Osteoblast (primary cell): Measurements from ENCODE around the gene TMEM97. TPM values are rescaled to one million over a fixed set of nuclear protein-coding genes. Genes with fewer than 3 reads are reported as not detected.

ENCODE experiments used
- DNase-seq: peaks from one replicate; pipeline ENCODE4 v3.0.0; 2011; ENCODE audit warnings: low spot score, mixed read lengths; ENCODE audit not compliant: insufficient read length; ENCODE audit errors: missing footprints
- H2AFZ ChIP-seq: 2 replicates; pipeline ENCODE4 v1.6.0; 2011; ENCODE audit warnings: mild to moderate bottlenecking, low read length
- H3K27ac ChIP-seq: 2 replicates; pipeline ENCODE4 v1.5.1; 2011; ENCODE audit warnings: mild to moderate bottlenecking, low read depth, low read length, moderate library complexity
- H3K27me3 ChIP-seq: 2 replicates; pipeline ENCODE4 v1.6.0; 2012; ENCODE audit warnings: mild to moderate bottlenecking, control low read depth, inconsistent platforms, low read length, moderate library complexity; ENCODE audit not compliant: insufficient read depth
- H3K36me3 ChIP-seq: 2 replicates; pipeline ENCODE4 v1.5.1; 2011; ENCODE audit warnings: mild to moderate bottlenecking, low read length, control low read depth, moderate library complexity; ENCODE audit not compliant: insufficient read depth
- H3K4me1 ChIP-seq: 2 replicates; pipeline ENCODE4 v1.5.1; 2011; ENCODE audit warnings: mild to moderate bottlenecking, low read length, control low read depth, moderate library complexity; ENCODE audit not compliant: insufficient read depth
- H3K4me2 ChIP-seq: 2 replicates; pipeline ENCODE4 v1.6.0; 2011; ENCODE audit warnings: mild to moderate bottlenecking, low read length; ENCODE audit not compliant: insufficient read depth
- H3K4me3 ChIP-seq: fragments of 200-600 bp; sonication (generic); 3 replicates; pipeline ENCODE4 v1.5.1; 2012; ENCODE audit warnings: mild to moderate bottlenecking, low read length, inconsistent platforms; ENCODE audit not compliant: insufficient read depth
- H3K79me2 ChIP-seq: 2 replicates; pipeline ENCODE4 v1.6.0; 2012; ENCODE audit warnings: mild to moderate bottlenecking, low read length, control low read depth, inconsistent platforms; ENCODE audit not compliant: insufficient read depth
- H3K9me3 ChIP-seq: 2 replicates; pipeline ENCODE4 v1.5.1; 2011; ENCODE audit warnings: low read depth, low read length, control low read depth
- H4K20me1 ChIP-seq: 2 replicates; pipeline ENCODE4 v1.6.0; 2012; ENCODE audit warnings: mild to moderate bottlenecking, low read length, control low read depth; ENCODE audit not compliant: insufficient read depth
- total RNA-seq: library from RNA; depleted of rRNA; stranded (reverse); fragments of >200 nt; gene quantifications from 2 replicates; pipeline ENCODE4 v1.2.3, GENCODE V29; 2012
- TF ChIP-seq, protein P1 (sequence below): IDR thresholded peaks from 2 replicates; pipeline ENCODE4 v1.5.1; 2011; ENCODE audit warnings: mild to moderate bottlenecking, low read depth, low read length, moderate library complexity; ENCODE audit errors: extremely low read depth

The TMEM97 gene
- total RNA-seq = 20.6 TPM in 2 replicates

DNA sequence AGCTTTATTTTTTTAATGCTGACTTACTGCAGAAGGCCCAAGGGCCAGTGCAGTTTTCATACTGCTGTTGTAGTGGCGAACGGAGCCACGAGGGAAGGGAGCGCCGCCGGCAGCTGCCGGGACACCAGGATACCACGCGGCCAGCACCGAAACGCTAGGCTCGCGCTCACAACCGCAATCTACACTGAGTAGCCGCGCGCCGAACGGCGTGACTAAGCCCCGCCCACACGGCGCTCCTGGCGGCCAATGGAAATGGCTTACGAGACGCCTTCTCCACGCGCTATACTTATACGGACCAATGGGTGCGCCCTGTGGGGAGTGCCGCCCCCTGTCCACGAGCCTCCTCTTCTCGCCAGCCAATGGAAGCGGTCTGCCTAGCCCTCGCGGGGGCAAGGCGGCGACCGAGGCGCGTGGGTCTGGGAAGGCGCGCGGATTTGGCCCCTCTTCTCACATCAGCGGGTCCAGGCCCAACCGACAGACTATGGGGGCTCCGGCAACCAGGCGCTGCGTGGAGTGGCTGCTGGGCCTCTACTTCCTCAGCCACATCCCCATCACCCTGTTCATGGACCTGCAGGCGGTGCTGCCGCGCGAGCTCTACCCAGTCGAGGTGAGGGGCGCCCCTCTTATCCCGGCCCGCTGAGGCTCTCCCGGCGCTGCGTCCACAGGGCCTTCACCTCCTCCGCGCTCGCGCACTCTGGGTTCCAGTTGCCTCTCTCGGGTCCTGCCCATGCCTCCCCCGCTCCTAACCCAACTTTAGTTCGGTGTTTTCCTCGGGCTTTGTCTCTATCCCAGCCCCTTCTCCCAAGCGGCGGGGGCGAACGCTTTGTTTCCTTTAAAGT, at the start of gene TMEM97:
TSS of gene TMEM97 (plus strand) at position 442 of the 839 bp plus-strand sequence. CDS start at position 482, 40 bp downstream.
- Histone ChIP-seq H3K36me3 (no peaks in the 10 kb centered on the region), H3K27me3 (no peaks in the 10 kb centered on the region), H3K4me1 (peaks cover 23% of the 10 kb centered on the region), H3K79me2 (peaks cover 16% of the 10 kb centered on the region), H3K27ac (peak within 1 kb of the TSS; percentile 41), H4K20me1 (no peaks in the 10 kb centered on the region), H3K4me2 (peak within 1 kb of the TSS; percentile 98), H3K9me3 (no peaks in the 10 kb centered on the region), H3K4me3 (peak within 1 kb of the TSS; percentile 86), H2AFZ (peak within 1 kb of the TSS; percentile 97)
- DNase-seq = peak; percentile 99
- TF ChIP-seq, protein P1, sequence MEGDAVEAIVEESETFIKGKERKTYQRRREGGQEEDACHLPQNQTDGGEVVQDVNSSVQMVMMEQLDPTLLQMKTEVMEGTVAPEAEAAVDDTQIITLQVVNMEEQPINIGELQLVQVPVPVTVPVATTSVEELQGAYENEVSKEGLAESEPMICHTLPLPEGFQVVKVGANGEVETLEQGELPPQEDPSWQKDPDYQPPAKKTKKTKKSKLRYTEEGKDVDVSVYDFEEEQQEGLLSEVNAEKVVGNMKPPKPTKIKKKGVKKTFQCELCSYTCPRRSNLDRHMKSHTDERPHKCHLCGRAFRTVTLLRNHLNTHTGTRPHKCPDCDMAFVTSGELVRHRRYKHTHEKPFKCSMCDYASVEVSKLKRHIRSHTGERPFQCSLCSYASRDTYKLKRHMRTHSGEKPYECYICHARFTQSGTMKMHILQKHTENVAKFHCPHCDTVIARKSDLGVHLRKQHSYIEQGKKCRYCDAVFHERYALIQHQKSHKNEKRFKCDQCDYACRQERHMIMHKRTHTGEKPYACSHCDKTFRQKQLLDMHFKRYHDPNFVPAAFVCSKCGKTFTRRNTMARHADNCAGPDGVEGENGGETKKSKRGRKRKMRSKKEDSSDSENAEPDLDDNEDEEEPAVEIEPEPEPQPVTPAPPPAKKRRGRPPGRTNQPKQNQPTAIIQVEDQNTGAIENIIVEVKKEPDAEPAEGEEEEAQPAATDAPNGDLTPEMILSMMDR = no peak

DNA sequence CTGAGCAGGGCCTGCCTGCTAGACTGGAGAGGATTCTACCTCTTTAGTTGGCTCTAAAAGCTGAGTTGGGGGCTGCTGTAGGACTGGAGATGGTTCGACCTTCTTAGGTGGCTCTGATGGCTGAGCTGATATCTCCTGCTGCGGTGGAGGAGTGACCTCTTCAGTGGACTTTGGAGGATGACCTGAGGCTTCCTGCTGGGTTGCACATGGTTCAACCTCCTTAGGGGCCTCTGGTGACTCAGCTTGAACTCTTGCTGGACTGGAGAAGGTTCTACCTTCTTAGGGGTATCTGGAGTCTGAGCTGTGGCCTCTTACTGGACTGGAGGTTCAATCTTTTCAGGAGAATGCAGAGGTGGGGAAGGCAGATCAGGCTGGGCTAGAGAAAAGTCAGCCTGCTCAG, 48.9 kb upstream of the TMEM97 start:
- peaks cover 12% of the 10 kb centered on the region for H3K4me1 ChIP-seq
- H3K36me3 ChIP-seq = no peaks in the 10 kb centered on the region
- H4K20me1 ChIP-seq = no peaks in the 10 kb centered on the region
- TF ChIP-seq, protein P1 = no peak
- no peak for DNase-seq
- no peaks in the 10 kb centered on the region for H3K27me3 ChIP-seq
- no peak overlapping the region for H2AFZ ChIP-seq
- no peaks in the 10 kb centered on the region for H3K79me2 ChIP-seq
- no peak overlapping the region for H3K4me2 ChIP-seq
- H3K9me3 ChIP-seq = no peaks in the 10 kb centered on the region
- H3K4me3 ChIP-seq = no peak overlapping the region
- H3K27ac ChIP-seq = no peak overlapping the region

DNA sequence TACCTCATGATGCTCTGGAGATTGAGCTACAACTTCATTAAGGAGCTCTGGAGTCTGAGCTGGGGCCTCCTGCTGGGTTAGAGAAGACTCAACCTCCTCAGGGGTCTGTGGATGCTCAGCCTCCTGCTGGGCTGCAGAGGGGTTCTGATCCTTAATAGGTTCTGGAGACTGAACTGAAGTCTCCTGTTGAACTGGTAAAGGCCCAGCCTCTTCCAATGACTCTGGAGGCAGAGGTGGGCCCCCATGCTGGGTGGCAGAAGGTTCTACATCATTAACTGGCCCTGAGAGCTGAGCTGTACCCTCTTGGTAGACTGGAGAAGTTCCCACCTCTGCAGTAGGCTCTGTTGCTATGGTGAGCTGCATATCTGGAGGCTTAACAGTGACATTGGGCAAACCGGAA, 48.1 kb upstream of the TMEM97 start:
- Histone ChIP-seq H3K4me1 (peaks cover 12% of the 10 kb centered on the region), H3K9me3 (no peaks in the 10 kb centered on the region), H2AFZ (no peak overlapping the region), H3K36me3 (no peaks in the 10 kb centered on the region), H3K27ac (no peak overlapping the region), H3K79me2 (no peaks in the 10 kb centered on the region), H3K4me2 (no peak overlapping the region), H3K27me3 (no peaks in the 10 kb centered on the region), H4K20me1 (no peaks in the 10 kb centered on the region), H3K4me3 (no peak overlapping the region)
- DNase-seq = no peak
- TF ChIP-seq, protein P1 = no peak

DNA sequence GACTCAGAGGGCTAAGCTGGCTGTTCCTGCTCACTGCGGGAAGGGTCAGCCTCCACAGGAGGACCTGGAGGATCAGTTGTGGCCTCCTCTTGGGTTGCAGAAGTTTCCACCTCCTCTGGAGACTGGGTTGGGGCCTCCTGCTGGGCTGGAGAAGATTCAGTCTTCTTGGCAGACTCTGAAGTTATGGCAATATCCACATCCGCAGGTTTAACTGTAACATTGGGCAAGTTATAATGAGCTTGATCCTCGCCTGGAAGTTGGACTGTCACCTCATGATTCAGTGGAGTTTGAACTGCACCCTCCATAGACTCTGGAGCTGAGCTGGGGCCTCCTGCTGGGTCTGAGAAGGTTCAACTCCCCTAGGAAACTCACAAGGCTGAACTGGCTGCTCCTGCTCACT, 47.6 kb upstream of the TMEM97 start:
- Histone ChIP-seq H3K4me3 (no peak overlapping the region), H3K79me2 (no peaks in the 10 kb centered on the region), H3K4me1 (peaks cover 12% of the 10 kb centered on the region), H3K4me2 (no peak overlapping the region), H2AFZ (no peak overlapping the region), H3K36me3 (no peaks in the 10 kb centered on the region), H4K20me1 (no peaks in the 10 kb centered on the region), H3K27ac (peak overlapping the region; percentile 40), H3K27me3 (no peaks in the 10 kb centered on the region), H3K9me3 (no peaks in the 10 kb centered on the region)
- DNase-seq = no peak
- TF ChIP-seq, protein P1 = no peak
